ENCODE measurements around the gene ZG16. TPM values are rescaled to one million over a fixed set of nuclear protein-coding genes. Genes with fewer than 3 reads are reported as not detected.

The ZG16 gene
- total and polyA plus RNA-seq, 4 donors = 0.19 to 2.8 (median 1.7) TPM

DNA sequence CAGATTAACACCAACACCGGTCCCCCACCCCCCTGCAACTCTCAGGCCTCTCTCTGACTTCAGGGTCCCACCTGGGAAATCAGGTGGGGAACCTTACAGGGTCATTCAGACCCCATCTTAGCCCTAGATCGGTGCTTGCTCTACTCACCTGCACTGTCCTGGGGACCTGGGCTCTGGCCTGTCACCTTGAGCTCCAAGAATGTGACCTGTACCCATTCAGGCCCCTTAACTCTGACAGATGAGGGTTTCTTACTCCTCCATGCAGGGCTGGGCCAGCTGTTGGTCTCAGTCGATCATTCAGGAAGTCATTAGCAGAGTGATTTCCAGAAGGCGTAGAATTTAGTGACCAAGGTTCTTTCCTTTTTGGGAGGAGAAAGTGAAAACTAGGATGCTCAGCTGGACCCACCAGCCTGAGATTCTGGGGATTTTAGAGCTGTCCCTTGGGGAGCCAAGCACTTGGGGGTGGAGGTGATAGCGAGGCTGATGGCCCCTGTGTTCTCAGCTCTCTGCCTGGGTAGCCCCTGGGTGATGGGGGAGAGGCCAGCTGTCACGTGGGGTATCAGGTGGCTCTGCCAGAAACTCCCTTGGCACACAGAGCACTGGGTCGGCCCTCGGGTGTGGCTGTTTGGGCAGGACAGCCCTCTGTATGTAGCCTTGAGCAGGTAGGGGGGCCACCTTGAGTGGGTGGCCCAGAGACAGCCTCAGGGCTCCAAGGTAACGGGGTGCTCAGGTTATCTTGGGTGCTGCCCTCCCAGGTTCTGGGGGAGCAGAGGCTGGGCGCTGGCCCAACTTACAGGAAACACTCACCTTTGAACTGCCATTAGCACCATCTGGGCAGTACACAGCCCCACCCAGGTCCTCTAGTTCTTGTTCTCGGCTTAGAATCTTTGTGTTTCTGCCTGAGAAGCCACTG, 42.9 kb downstream of the ZG16 start:
- no peak for DNase-seq (ENCODE audit: low spot score)
- Histone ChIP-seq H3K4me1 (ENCODE audit: control insufficient read depth in 4 of 4, insufficient read depth in 4 of 4, low read length in 3 of 4) (peaks cover 15 to 57% (median 37%) of the 10 kb centered on the region in 4 donors), H3K27me3 (ENCODE audit: control insufficient read depth in 4 of 4, insufficient read depth in 4 of 4, low read length in 3 of 4) (no peaks in the 10 kb centered on the region), H3K27ac (ENCODE audit: low read depth in 1 of 2, low read length in 2 of 2) (peak overlapping the region; percentile 77 to 86), H3K36me3 (ENCODE audit: control insufficient read depth in 4 of 4, insufficient read depth in 3 of 4, low read depth in 1 of 4, low read length in 3 of 4) (peaks cover 0 to 9% (median 0%) of the 10 kb centered on the region in 4 donors), H3K9me3 (ENCODE audit: control insufficient read depth in 4 of 4, low read length in 3 of 4) (no peaks in the 10 kb centered on the region), H3K9ac (ENCODE audit: low read depth in 1 of 2, low read length in 2 of 2) (peak overlapping the region; percentile 58 to 83), H3K4me3 (ENCODE audit: low read depth in 1 of 3, low read length in 3 of 3) (peak overlapping the region; percentile 71 to 96 (median 94))
- TF ChIP-seq FOXA1 (IDR thresholded peaks at IDR 0.05) (no peak), HNF4A (conservative IDR thresholded peaks at IDR 0.05) (peak; percentile 36 to 49), GABPA (IDR thresholded peaks at IDR 0.05 in 1 of 2, conservative IDR thresholded peaks at IDR 0.05 in 1 of 2) (no peak), FOXA2 (IDR thresholded peaks at IDR 0.05) (no peak), RAD21 (IDR thresholded peaks at IDR 0.05) (peak in 1 of 2 donors; percentile 9), MAX (IDR thresholded peaks at IDR 0.05) (no peak), YY1 (IDR thresholded peaks at IDR 0.05) (peak; percentile 19), NR2F2 (IDR thresholded peaks at IDR 0.05) (peak; percentile 34), RXRA (IDR thresholded peaks at IDR 0.05) (no peak)
- 21% methylated on average over 11 of the region's 11 CpGs for WGBS

GRCh38 chr16:29821643-29822115, 43.6 kb downstream of the ZG16 start:
- Histone ChIP-seq H3K9ac (ENCODE audit: low read depth in 1 of 2, low read length in 2 of 2) (peak overlapping the region; percentile 4 to 69), H3K4me3 (ENCODE audit: low read depth in 1 of 3, low read length in 3 of 3) (peak overlapping the region in 2 of 3 donors; percentile 71 to 96), H3K27me3 (ENCODE audit: control insufficient read depth in 4 of 4, insufficient read depth in 4 of 4, low read length in 3 of 4) (no peaks in the 10 kb centered on the region), H3K27ac (ENCODE audit: low read depth in 1 of 2, low read length in 2 of 2) (peak overlapping the region; percentile 77 to 86), H3K9me3 (ENCODE audit: control insufficient read depth in 4 of 4, low read length in 3 of 4) (no peaks in the 10 kb centered on the region), H3K4me1 (ENCODE audit: control insufficient read depth in 4 of 4, insufficient read depth in 4 of 4, low read length in 3 of 4) (peaks cover 15 to 55% (median 36%) of the 10 kb centered on the region in 4 donors), H3K36me3 (ENCODE audit: control insufficient read depth in 4 of 4, insufficient read depth in 3 of 4, low read depth in 1 of 4, low read length in 3 of 4) (peaks cover 0 to 9% (median 0%) of the 10 kb centered on the region in 4 donors)
- TF ChIP-seq RXRA (IDR thresholded peaks at IDR 0.05) (no peak), EGR1 (IDR thresholded peaks at IDR 0.05; ENCODE audit: low read depth in 2 of 2) (no peak), YY1 (IDR thresholded peaks at IDR 0.05) (no peak), HNF4G (IDR thresholded peaks at IDR 0.05) (no peak), REST (IDR thresholded peaks at IDR 0.05) (no peak), SP1 (IDR thresholded peaks at IDR 0.05) (no peak), GABPA (IDR thresholded peaks at IDR 0.05 in 1 of 2, conservative IDR thresholded peaks at IDR 0.05 in 1 of 2) (no peak), JUND (IDR thresholded peaks at IDR 0.05) (no peak), FOXA1 (IDR thresholded peaks at IDR 0.05) (no peak), HNF4A (conservative IDR thresholded peaks at IDR 0.05) (no peak), TAF1 (conservative IDR thresholded peaks at IDR 0.05) (no peak), RAD21 (IDR thresholded peaks at IDR 0.05) (no peak), ATF3 (IDR thresholded peaks at IDR 0.05) (no peak), CTCF (IDR thresholded peaks at IDR 0.05; ENCODE audit: low read depth, low read length, missing input control) (no peak), NR2F2 (IDR thresholded peaks at IDR 0.05) (no peak), FOXA2 (IDR thresholded peaks at IDR 0.05) (no peak), MAX (IDR thresholded peaks at IDR 0.05) (no peak)
- TF ChIP-seq, protein P1, sequence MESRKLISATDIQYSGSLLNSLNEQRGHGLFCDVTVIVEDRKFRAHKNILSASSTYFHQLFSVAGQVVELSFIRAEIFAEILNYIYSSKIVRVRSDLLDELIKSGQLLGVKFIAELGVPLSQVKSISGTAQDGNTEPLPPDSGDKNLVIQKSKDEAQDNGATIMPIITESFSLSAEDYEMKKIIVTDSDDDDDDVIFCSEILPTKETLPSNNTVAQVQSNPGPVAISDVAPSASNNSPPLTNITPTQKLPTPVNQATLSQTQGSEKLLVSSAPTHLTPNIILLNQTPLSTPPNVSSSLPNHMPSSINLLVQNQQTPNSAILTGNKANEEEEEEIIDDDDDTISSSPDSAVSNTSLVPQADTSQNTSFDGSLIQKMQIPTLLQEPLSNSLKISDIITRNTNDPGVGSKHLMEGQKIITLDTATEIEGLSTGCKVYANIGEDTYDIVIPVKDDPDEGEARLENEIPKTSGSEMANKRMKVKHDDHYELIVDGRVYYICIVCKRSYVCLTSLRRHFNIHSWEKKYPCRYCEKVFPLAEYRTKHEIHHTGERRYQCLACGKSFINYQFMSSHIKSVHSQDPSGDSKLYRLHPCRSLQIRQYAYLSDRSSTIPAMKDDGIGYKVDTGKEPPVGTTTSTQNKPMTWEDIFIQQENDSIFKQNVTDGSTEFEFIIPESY (IDR thresholded peaks at IDR 0.05) = no peak
- WGBS = 55% methylated on average over 7 of the region's 7 CpGs
- DNase-seq (ENCODE audit: low spot score) = no peak

Data from liver (tissue), 9 donors.